ENCODE results near the gene NLGN2.
A peak's percentile ranks its signal among the peaks of the same experiment; 100 is the strongest.

NLGN2 gene

GRCh38 chr17:7436556-7437368 lies 29.1 kb downstream of the NLGN2 start:
- DNase-seq (ENCODE audit: low read depth in 2 of 2): peak; percentile 57 to 73

DNA sequence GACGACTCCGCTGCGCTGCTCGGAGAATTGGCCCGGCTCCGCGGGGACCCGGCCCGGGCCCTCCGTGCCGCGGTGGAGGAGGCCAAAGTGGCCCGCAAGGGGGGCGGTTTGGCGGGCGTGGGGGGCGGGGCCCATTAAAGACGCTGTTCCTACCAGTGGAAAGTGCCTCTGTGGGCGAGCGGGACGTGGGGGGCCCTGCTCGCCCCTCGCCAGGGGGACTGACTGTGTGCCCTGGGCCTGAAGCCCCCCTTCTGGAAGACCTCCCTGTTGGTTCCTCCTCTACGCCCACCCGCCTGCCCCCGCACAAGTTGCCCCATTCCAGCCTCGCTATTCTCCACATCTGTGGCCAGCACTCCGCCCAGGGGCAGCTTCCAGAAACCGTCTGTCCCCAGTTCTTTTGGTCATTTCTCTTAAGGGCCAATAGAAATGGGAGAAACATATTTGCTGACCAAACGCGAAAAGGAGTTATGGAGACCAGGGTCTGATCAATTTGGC lies 29.8 kb downstream of the NLGN2 start:
- DNase-seq (ENCODE audit: low read depth in 2 of 2): no peak

DNA sequence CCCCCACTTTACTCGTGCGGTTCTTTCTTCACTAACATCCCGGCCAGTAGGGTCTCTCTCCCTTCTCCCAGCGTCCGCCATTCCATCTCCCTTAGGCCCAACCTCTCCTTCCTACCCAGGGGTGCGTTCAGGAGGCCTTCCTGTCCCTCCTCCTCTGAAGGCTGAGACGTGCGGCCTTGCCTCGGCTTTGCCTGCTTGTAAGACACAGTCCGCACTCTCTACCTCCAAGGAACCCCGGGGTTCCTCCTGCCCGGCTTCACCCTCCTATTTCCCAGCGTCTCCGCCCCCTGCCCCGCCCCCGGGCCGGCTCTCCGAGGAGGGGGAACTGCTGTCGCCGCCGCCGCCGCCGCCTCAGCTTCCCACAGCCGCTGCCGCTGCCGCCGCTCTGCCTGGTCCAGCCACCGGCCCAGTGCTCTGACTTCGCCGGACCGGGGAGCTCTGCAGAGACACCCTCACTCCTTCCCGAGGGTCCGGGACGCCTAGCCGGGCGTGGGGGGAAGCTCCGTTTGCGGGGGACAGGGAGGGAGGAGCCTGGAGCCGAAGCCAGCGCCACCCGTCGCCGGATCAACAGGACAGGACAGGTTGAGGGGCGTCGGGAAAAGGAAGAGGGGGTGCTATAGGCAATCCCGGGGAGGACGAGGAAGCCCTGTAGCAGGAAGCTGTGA lies 30.4 kb downstream of the NLGN2 start:
- DNase-seq (ENCODE audit: low read depth in 2 of 2): peak in 1 of 2 experiments; percentile 67

DNA sequence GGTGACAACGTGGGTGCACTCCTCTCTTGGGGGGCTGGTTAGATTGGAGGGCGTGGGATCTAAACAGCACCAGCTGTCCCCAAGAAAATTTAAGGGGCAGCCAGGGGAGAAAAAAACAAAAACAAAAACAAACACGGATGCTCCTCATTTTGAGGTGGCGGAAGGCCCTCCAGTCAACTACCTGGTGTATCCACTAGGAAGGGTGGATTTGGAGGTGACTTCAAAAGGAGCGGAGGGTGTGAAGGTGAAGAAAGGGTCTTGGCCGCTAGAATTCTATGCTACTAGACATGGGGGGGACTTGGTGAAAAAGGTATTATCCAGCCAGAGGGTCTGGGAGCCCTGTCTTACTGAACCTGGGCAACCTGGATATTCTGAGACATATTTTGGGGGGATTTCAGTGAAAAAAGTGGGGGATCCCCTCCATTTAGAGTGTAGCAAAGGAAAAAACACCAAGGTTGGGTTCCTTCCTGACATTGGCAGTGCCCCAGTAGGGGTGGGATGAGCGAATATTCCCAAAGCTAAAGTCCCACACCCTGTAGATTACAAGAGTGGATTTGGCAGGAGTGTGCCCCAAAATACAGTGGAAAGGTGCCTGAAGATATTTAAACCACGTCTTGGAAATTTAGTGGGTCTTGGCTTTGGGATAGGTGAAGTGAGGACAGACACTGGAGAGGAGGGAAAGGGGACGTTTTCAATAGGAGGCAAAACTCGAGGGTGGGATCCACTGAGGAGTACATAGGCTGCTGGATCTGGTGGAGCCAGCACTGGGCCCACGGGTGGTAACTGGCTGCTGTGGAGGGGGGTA lies 31.2 kb downstream of the NLGN2 start:
- DNase-seq (ENCODE audit: low read depth in 2 of 2): no peak

GRCh38 chr17:7439462-7440112 lies 31.9 kb downstream of the NLGN2 start, which contains the start of gene FGF11:
Gene FGF11, plus strand, starts transcription at chr17:7439512. Its CDS starts 109 bp downstream, at chr17:7439621.
- no peak for DNase-seq (ENCODE audit: low read depth in 2 of 2)

GRCh38 chr17:7440113-7440833 lies 32.6 kb downstream of the NLGN2 start:
- no peak for DNase-seq (ENCODE audit: low read depth in 2 of 2)

- DNase-seq (ENCODE audit: low read depth in 2 of 2): no peak
These were observed 33.2 kb downstream of the NLGN2 start for GRCh38 chr17:7440834-7441195.

GRCh38 chr17:7441266-7441665 lies 33.6 kb downstream of the NLGN2 start:
- no peak for DNase-seq (ENCODE audit: low read depth in 2 of 2)

- DNase-seq (ENCODE audit: low read depth in 2 of 2): no peak
These were observed 34.5 kb downstream of the NLGN2 start for GRCh38 chr17:7442142-7442541.

DNA sequence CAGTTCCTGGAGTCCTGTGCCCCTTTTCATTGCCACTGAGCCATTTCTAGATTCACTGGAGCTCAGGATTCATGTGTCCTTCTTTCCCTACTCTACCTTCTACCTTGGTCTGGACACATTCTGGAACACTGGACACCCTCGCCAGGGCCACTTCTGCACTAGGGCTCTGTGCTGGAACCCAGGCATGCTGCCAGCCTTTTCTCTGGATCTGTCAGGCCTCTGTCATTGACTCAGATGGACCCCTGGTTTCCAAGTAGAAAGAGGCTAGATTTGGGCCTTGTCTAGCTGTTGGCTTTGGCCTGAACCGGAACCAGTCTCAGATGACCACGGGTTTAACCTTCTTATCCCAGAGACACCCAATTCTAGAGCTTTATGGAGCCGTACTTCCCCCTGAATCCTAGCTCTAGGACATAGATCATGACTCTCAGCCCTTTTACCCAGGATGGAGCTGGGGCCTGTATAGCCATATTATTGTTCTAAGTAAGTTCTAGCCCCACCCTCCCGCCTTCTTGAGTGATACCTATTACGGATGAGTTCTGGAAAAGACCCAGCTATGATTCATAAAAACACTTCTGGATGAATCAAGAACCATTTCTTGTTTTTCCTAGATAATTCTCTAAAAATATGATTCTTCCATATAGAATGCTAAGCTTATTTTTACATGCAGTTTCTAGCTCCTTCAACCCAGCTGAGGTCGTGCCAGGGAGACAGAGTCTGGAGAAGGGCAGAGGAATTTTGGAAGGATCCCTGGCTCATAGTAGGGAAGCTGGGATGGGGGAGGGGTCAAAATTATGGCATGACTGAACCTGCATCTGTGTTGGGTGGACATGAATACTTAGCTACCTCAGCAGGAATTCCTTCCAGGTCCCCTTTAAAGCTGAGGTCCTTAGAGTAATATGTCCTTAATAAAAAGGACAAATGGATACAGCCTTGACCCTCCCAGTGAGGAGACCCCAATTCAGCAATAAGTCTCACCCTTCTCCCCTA lies 36.1 kb downstream of the NLGN2 start:
- no peak for DNase-seq (ENCODE audit: low read depth in 2 of 2)

DNA sequence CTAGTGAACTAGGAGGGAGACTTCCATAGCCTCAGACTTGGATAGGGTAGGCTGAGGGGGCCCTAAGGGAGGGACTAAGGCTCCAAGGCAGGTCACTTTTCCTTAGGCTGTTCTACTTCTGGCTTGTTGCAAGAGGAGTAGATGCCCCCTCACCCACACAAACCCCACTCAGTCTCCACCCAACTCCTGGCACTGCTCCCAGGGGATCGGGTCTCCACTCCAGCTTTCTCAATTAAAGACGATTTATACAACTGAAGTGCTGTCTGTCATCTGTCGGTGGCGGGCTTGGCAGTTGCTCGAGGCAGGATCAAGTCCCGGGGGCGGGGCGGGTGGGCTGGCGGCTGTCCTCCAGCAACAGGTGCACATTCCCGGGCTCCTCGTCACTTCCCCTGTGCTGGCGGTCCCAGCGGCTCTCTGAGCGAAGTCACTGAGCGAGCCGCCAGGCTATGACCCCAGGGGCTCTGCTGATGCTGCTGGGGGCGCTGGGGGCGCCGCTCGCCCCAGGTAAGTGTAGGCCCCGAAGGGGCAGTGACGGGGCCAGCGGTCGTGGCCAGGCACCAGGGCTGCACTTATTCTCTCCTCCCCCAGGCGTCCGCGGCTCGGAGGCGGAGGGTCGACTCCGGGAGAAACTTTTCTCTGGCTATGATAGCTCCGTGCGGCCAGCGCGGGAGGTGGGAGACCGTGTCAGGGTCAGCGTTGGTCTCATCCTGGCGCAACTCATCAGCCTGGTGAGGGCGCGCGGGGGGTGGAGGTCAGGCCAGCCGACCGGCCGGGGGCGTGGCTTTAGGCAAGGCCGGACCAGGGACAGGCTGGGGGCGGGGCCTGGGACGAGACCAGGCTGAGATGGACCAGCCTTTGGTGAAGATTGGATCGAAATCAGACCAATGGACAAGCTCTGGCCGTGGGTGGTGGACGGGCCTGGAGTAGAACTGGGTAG lies 37.3 kb downstream of the NLGN2 start, which contains the start of gene CHRNB1:
Gene CHRNB1, plus strand, starts transcription at position 380 of the 937 bp plus-strand sequence. Its CDS starts 67 bp downstream, at position 447.
- no peak for DNase-seq (ENCODE audit: low read depth in 2 of 2)

DNA sequence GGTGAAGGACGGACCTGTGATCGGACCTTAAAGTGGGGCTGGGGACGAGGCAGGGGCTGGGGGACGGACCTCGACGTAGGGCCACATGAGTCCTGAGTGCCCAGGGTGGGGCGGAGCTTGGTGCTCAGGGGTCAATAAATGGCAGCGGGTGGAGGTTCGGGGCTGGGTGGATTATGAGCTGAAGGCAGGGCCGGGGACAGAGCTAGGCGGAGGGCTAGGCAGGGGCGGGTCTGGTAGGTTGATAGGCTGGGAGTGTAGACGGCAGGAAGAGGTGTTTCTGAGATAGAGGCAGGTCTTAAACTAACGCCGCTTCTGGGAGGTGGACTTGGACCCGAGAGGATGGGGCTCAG lies 37.9 kb downstream of the NLGN2 start:
- no peak for DNase-seq (ENCODE audit: low read depth in 2 of 2)

DNA sequence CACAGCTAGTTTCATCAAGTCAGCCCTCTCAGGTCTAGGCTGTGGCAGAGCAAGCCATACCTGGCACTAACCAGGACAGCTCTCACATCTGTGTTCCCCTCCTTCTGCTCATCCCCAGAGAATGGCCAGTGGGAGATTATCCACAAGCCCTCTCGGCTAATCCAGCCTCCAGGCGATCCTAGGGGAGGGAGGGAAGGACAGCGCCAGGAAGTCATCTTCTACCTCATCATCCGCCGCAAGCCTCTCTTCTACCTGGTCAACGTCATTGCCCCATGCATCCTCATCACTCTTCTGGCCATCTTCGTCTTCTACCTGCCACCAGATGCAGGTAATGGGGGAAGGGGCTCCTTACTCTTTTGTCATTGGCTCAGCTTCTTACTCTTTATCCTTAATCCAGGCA lies 40.8 kb downstream of the NLGN2 start:
- DNase-seq (ENCODE audit: low read depth in 2 of 2): no peak

DNA sequence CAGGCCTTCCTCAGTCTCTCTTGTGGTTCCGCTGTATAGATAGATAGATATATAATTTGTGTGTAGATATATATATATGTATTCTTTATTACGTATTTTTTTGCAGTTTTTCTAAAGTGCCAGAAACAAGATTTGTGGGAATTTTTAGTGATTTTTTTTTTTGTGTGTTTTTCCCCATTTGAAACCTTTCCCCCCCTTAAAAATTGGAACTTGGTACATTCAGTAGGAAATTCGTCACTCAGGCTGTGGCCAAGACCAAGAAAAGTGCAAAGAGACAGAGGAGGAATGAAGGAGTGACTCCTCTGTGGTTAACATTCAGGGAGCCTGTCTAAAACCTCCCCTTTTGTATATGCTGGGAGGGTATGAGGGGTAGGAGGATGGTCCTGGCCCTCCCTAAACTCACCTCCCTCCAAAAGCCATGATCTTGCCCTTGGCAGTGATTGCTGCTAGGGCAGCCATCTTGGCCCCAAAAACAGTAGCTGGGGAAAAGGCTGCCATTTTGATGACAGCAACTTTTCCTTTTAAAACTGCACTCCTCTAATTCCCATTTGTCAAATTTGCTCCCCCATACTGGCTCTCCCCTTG lies 52.4 kb downstream of the NLGN2 start:
- DNase-seq (ENCODE audit: low read depth in 2 of 2): no peak

GRCh38 chr17:7460850-7461660 lies 53.4 kb downstream of the NLGN2 start:
- DNase-seq (ENCODE audit: low read depth in 2 of 2): no peak

DNA sequence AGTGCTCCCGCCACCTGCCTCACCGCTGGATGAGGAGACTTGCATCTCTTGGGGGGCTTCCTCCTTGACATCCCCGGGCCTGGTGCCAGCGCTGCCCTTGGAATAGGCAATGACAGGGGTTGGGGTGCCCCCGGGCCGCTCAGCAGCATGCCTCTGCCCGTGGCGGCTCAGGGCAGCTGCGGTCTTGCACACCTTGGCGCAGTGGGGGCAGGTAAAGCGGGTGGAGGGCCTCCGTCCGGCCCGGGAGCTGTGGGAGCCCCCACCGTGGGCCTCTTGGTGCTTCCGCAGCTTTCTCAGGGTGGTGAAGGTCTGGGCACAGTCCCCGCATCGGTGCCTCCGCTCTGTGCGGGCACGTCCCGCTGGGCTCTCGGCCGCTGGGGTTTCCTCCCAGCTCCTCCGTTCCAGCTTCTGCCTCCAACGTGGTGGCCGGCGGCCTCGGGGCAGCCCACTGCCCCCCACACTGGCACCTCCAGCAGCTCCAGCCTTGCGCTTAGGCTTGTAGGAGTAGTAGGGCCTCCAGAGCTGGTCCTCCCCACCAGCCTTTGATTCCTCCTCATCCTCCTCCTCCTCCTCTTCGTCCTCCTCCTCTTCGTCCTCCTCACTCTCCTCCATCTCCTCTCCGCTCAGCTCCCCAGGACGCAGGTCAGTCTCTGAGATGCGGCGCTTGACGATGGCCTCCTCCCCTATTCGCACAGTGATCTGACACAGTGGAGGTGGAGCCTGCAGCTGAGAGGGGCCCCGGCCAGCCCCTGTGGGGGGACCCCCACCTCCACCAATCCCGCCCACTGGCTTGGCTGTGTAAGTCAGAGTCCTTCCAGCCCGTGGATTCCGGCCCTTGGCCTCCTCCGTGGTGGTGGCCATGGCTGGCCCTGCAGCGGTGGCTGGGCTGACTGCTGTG lies 55.1 kb downstream of the NLGN2 start:
- DNase-seq (ENCODE audit: low read depth in 2 of 2): no peak
